Loucy (cell line): ENCODE data around the gene SRRM3.

Experiments used
- EZH2phosphoT487 ChIP-seq: fragments of 200-600 bp; IDR thresholded peaks from 2 replicates; pipeline ENCODE4 v1.6.1; 2018; ENCODE audit warnings: antibody characterized with exemption, mild to moderate bottlenecking, moderate library complexity, borderline replicate concordance
- TF ChIP-seq, protein P1 (sequence below): fragments of 200-600 bp; sonication (generic); conservative IDR thresholded peaks from 2 replicates; pipeline ENCODE4 v1.5.1; 2014; ENCODE audit warnings: mild to moderate bottlenecking, antibody characterized with exemption, low read length

DNA sequence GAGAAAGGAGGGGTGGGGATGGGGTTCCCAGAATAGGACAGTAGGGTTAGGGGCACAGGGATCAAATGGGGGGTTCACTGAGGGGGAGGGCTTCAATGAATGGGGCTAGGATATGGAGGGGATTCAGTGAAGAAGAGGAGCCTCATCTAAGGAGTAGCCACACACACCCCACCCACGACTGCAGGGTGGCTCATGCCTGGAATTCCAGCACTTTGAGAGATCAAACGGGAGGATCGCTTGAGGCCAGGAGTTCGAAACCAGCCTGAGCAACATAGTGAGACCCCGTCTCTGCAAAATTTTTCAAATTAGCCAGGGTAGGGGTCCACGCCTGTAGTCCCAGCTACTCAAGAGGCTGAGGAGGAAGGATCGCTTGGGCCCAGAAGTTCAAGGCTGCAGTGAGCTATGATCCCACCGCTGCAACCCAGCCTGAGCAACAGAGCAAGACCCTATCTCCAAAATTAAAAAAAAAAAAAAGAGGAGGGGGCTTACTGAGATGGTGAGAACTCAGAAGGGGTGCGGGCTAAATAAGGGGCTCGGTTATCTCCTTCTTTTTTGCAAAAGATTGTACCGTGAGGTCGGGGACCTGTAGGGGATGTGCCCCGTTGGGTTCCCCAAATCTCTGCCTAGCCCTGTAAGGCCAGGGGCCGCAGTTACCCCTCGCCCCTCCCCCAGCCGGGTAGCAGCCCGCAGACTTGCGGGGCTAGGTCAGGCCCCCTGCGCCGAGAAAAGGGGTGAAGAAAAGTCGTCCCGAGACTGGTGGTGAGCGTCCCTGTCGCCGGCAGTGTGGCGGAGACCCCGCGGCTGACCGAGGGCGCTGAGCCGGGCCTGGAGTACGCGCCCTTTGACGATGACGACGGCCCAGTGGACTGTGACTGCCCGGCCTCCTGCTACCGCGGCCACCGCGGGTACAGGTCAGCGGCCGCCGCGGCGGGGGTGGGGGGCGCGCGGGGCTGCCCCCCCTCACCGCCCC, 57.7 kb downstream of the SRRM3 start:
- TF ChIP-seq, protein P1, sequence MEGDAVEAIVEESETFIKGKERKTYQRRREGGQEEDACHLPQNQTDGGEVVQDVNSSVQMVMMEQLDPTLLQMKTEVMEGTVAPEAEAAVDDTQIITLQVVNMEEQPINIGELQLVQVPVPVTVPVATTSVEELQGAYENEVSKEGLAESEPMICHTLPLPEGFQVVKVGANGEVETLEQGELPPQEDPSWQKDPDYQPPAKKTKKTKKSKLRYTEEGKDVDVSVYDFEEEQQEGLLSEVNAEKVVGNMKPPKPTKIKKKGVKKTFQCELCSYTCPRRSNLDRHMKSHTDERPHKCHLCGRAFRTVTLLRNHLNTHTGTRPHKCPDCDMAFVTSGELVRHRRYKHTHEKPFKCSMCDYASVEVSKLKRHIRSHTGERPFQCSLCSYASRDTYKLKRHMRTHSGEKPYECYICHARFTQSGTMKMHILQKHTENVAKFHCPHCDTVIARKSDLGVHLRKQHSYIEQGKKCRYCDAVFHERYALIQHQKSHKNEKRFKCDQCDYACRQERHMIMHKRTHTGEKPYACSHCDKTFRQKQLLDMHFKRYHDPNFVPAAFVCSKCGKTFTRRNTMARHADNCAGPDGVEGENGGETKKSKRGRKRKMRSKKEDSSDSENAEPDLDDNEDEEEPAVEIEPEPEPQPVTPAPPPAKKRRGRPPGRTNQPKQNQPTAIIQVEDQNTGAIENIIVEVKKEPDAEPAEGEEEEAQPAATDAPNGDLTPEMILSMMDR, result no peak
- TF ChIP-seq EZH2phosphoT487, result no peak
